RWPE2 (cell line): Measurements from ENCODE around the gene RNF223.
A peak's percentile ranks its signal among the peaks of the same experiment; 100 is the strongest.

Source experiments
- ATAC-seq: fragments of 200-7000 bp; cut with Tn5 transposase; 3 replicates; pipeline ENCODE4 v1.9.1; 2021; ENCODE audit warnings: low read depth
- DNase-seq: peaks from one replicate; pipeline ENCODE4 v3.0.0-alpha.2; 2020; ENCODE audit warnings: low spot score
- H3K27ac ChIP-seq: fragments of 450-650 bp; 2 replicates; pipeline ENCODE4 v1.5.1; 2017; ENCODE audit warnings: mild to moderate bottlenecking; ENCODE audit not compliant: poor library complexity, severe bottlenecking
- H3K27me3 ChIP-seq: fragments of 250-450 bp; sonication (Bioruptor Pico); 2 replicates; pipeline ENCODE4 v1.5.1; 2021; ENCODE audit warnings: mild to moderate bottlenecking, moderate library complexity; ENCODE audit not compliant: insufficient read depth, poor library complexity, severe bottlenecking
- H3K36me3 ChIP-seq: fragments of 250-450 bp; sonication (Bioruptor Pico); 2 replicates; pipeline ENCODE4 v1.5.1; 2020; ENCODE audit warnings: low read depth, mild to moderate bottlenecking, moderate library complexity
- H3K4me1 ChIP-seq: fragments of 250-450 bp; sonication (Bioruptor Pico); 2 replicates; pipeline ENCODE4 v1.5.1; 2021; ENCODE audit warnings: mild to moderate bottlenecking, moderate library complexity; ENCODE audit not compliant: insufficient read depth, poor library complexity, severe bottlenecking
- H3K4me3 ChIP-seq: fragments of 250-450 bp; sonication (Bioruptor Pico); 2 replicates; pipeline ENCODE4 v1.5.1; 2021; ENCODE audit warnings: mild to moderate bottlenecking, moderate library complexity; ENCODE audit not compliant: severe bottlenecking
- H3K9me3 ChIP-seq: fragments of 250-450 bp; sonication (Bioruptor Pico); 2 replicates; pipeline ENCODE4 v1.5.1; 2021; ENCODE audit warnings: mild to moderate bottlenecking, moderate library complexity; ENCODE audit not compliant: severe bottlenecking
- TF ChIP-seq, protein P1 (sequence below): fragments of 450-650 bp; IDR thresholded peaks from one replicate; pipeline ENCODE4 v1.5.1; 2017; ENCODE audit warnings: mild to moderate bottlenecking, moderate library complexity; ENCODE audit not compliant: poor library complexity, severe bottlenecking

RNF223 gene

DNA sequence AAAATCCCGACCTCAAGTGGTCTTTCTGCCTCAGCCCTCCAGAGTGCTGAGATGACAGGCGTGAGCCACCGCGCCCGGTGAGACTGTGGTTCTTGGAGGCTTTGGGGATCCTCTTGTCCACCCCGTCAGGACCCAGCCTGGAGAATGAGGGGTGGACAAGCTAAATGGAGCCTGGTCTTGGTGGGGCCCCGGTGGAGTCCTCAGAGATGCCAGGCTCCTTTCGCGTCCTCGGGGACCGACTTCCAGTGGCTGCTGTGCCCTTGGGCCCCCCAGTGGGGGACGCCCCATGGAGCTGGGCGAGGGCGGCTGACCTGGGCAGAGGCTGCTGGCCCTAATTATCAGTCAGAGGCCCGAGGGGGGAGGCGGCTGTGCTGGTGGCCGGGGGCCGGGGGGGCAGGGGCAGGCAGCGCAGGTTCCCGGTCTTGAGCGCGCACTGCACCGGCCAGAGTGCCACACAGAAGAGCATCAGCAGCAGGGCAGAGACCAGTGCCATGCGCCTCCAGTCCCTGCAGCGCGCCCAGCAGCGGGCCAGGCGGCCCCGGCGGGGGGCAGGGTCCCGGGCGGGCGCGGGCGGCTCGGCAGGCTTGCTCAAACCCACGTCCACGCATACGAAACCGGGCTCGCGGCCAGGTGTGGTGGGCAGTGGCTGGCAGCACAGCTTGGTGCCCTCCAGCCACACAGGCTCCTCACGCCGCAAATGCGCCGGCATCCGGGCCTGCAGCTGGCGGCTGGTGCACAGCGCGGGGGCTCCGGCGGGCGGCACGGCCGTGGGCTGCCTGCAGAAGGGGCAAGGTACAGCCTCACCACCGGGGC lies 2.4 kb downstream of the RNF223 start:
- H3K4me3 ChIP-seq = no peak overlapping the region
- H3K36me3 ChIP-seq = no peaks in the 10 kb centered on the region
- H3K9me3 ChIP-seq = no peaks in the 10 kb centered on the region
- no peak overlapping the region for H3K27ac ChIP-seq
- peaks cover 13% of the 10 kb centered on the region for H3K4me1 ChIP-seq
- TF ChIP-seq, protein P1, sequence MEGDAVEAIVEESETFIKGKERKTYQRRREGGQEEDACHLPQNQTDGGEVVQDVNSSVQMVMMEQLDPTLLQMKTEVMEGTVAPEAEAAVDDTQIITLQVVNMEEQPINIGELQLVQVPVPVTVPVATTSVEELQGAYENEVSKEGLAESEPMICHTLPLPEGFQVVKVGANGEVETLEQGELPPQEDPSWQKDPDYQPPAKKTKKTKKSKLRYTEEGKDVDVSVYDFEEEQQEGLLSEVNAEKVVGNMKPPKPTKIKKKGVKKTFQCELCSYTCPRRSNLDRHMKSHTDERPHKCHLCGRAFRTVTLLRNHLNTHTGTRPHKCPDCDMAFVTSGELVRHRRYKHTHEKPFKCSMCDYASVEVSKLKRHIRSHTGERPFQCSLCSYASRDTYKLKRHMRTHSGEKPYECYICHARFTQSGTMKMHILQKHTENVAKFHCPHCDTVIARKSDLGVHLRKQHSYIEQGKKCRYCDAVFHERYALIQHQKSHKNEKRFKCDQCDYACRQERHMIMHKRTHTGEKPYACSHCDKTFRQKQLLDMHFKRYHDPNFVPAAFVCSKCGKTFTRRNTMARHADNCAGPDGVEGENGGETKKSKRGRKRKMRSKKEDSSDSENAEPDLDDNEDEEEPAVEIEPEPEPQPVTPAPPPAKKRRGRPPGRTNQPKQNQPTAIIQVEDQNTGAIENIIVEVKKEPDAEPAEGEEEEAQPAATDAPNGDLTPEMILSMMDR = no peak
- ATAC-seq (no peak), DNase-seq (no peak)
- no peaks in the 10 kb centered on the region for H3K27me3 ChIP-seq

DNA sequence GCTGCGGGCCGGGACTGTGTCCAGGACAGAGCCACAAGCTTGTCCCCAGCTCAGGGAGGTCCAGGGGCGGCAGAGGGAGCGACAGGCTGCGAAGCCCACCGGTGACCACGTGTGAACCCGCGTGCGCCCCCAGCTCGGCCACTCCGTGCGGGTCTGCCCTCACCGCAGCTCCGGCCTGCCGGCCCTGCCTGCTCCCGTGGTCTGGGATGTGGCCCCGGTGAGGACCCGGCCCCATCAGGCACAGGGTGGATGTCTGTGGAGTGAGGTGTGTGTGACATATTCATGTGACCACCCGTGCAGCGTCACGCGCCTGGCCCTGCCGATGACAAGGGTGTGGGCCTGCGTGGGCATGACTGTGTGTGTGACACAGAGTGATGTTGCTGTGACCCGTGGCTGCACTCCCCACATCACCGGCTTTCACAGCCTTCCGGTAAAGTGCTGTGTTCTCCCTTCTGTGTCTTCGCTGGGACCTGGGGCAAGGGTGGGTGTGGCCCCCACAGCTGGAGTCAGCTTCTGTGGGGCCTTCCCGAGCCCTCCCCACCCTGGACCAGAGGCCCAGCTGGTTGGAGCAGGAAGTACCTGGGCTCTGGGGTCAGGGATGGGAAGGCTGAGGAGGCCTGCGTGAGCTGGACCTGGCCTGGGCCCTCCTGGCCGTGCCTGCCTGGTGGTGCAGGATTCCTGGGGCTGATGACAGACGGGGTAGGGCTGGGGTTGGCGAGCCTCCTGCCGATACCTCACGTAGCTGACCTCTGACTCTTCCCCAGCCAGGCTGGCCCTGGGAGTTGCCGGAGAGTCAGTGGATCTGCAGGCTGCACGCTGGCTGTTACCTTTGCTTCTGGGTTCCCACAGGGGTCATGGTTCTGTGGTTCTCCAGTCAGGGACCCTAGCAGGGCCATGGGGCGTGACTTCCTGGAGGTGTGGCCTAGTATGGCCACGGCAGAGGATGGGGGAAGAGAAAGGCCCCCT lies 4.1 kb downstream of the RNF223 start:
- peak overlapping the region; percentile 33 for H3K4me3 ChIP-seq
- no peaks in the 10 kb centered on the region for H3K27me3 ChIP-seq
- DNase-seq (no peak), ATAC-seq (no peak)
- no peak overlapping the region for H3K27ac ChIP-seq
- H3K36me3 ChIP-seq = no peaks in the 10 kb centered on the region
- peaks cover 13% of the 10 kb centered on the region for H3K4me1 ChIP-seq
- H3K9me3 ChIP-seq = no peaks in the 10 kb centered on the region
- TF ChIP-seq, protein P1 = no peak

DNA sequence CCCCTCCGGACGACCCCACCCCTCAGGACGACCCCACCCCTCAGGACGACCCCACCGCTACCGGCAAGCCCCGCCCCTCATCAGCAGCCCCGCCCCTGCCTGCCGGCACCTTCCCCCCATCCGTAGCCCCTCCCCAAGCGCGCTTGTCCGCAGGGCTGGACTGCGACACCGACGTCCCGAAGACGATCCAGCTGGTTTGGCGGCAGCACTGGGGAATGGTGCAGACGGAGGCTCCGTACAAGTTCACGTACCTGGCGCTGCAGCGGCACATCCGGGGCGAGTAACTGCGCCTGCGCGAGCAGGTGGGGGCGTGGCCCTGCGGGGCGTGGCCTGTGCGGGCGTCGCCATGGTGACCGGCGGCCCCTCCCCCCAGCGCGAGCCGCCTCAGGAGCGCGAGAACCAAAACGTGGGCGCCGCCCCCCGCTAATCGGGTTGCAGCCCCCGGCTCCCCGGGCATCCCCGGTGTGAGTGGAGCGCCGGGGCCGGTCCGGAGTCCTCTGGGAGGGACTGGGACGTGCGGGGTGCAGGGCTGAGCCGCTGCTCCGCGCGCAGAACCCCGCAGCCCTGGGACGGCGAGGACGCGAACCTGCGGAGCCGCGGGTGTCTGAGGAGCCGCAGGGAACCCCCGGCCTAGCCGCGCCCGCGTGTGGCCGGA lies 4.9 kb downstream of the RNF223 start:
- DNase-seq (no peak), ATAC-seq (peak; percentile 31)
- Histone ChIP-seq H3K4me1 (peaks cover 15% of the 10 kb centered on the region), H3K9me3 (no peaks in the 10 kb centered on the region), H3K27me3 (no peaks in the 10 kb centered on the region), H3K36me3 (no peaks in the 10 kb centered on the region), H3K27ac (no peak overlapping the region), H3K4me3 (peak overlapping the region; percentile 33)
- TF ChIP-seq, protein P1 = no peak

DNA sequence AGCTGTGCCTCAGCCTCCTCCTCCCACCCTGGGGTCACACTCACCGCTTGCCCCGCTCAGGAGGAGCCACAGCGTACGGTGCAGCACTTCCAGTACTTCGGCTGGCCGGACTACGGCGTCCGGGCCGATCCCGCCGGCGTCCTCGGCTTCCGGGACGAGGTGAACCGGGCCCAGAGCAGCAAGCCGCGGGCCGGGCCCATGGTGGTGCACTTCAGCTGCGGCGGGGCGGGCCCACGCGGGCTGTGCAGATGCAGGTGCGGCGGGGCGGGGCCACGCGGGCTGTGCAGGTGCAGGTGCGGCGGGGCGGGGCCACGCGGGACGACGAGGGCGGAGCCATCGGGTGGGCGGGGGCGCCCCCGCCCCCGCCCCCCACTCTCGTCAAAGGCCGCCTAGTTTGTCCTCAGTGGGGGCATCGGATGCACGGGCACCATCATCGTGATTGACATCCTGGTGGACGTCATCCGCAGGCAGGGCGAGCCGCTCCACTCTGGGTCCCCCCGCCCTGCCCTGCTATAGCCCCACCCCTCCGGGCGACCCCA lies 5.5 kb downstream of the RNF223 start:
- Histone ChIP-seq H3K36me3 (no peaks in the 10 kb centered on the region), H3K27ac (no peak overlapping the region), H3K4me1 (peaks cover 15% of the 10 kb centered on the region), H3K4me3 (peak overlapping the region; percentile 33), H3K9me3 (no peaks in the 10 kb centered on the region), H3K27me3 (no peaks in the 10 kb centered on the region)
- DNase-seq = no peak
- peak; percentile 26; the same call in 2 of the 3 replicates for ATAC-seq
- TF ChIP-seq, protein P1 = no peak
